Activated CD4-positive, alpha-beta T cell treated with anti-CD3 and anti-CD28 coated beads, Interleukin-2, amount 10 ng/mL, durations not matched to agents 7 days and 5 days (primary cell): ENCODE data around the gene ADAM33. TPM values are rescaled to one million over a fixed set of nuclear protein-coding genes. Genes with fewer than 3 reads are reported as not detected.

ENCODE experiments used
- CTCF ChIA-PET: fragments of 350-600 bp; sonication (Branson Sonifier 250); formaldehyde crosslinking; loops from one replicate; lab custom pipeline; 2021; ENCODE audit warnings: antibody characterized with exemption; lab: Charles Lee
- POLR2A ChIA-PET: fragments of 350-600 bp; sonication (Branson Sonifier 250); formaldehyde crosslinking; loops from one replicate; lab custom pipeline; 2021; ENCODE audit warnings: antibody characterized with exemption; lab: Charles Lee
- DNase-seq: peaks from one replicate; pipeline ENCODE4 v3.0.0-alpha.2; 2020
- H3K27ac Mint-ChIP-seq: one replicate; pipeline ENCODE4 v1.8.0; 2021; ENCODE audit warnings: mild to moderate bottlenecking, moderate library complexity, mixed read lengths
- H3K27me3 Mint-ChIP-seq: one replicate; pipeline ENCODE4 v1.8.0; 2021; ENCODE audit warnings: mixed read lengths
- H3K36me3 Mint-ChIP-seq: one replicate; pipeline ENCODE4 v1.8.0; 2021; ENCODE audit warnings: low read depth, mixed read lengths
- H3K4me1 Mint-ChIP-seq: one replicate; pipeline ENCODE4 v1.8.0; 2021; ENCODE audit warnings: mixed read lengths
- H3K4me3 Mint-ChIP-seq: one replicate; pipeline ENCODE4 v1.8.0; 2021; ENCODE audit warnings: mild to moderate bottlenecking, moderate library complexity, mixed read lengths
- H3K9me3 Mint-ChIP-seq: one replicate; pipeline ENCODE4 v1.8.0; 2021; ENCODE audit warnings: mixed read lengths
- total RNA-seq, 2 experiments: library from RNA; stranded (reverse); gene quantifications; one replicate each; pipeline ENCODE4 v1.2.3, GENCODE V29; 2021

Gene ADAM33
- total RNA-seq, 2 experiments from 2014 or later: not detected

GRCh38 chr20:3705970-3706739 is 24.3 kb upstream of the ADAM33 start:
- H3K9me3 Mint-ChIP-seq: no peaks in the 10 kb centered on the region
- no peaks in the 10 kb centered on the region for H3K36me3 Mint-ChIP-seq
- no peaks in the 10 kb centered on the region for H3K4me1 Mint-ChIP-seq
- no peak overlapping the region for H3K27ac Mint-ChIP-seq
- H3K4me3 Mint-ChIP-seq: no peak overlapping the region
- H3K27me3 Mint-ChIP-seq: no peaks in the 10 kb centered on the region
- CTCF ChIA-PET: interaction anchor here (2.0 kb wide), 1 partner anchor 29 kb away, joined by 10 read pairs; no protein-coding TSS in a partner anchor
- POLR2A ChIA-PET: no interaction called here
- no peak for DNase-seq

GRCh38 chr20:3705491-3705969 is 23.7 kb upstream of the ADAM33 start:
- H3K36me3 Mint-ChIP-seq: no peaks in the 10 kb centered on the region
- CTCF ChIA-PET: no interaction called here
- no peaks in the 10 kb centered on the region for H3K27me3 Mint-ChIP-seq
- H3K4me3 Mint-ChIP-seq: no peak overlapping the region
- POLR2A ChIA-PET: no interaction called here
- DNase-seq: no peak
- no peaks in the 10 kb centered on the region for H3K9me3 Mint-ChIP-seq
- no peak overlapping the region for H3K27ac Mint-ChIP-seq
- no peaks in the 10 kb centered on the region for H3K4me1 Mint-ChIP-seq

- ChIA-PET POLR2A (no interaction called here), CTCF (interaction anchor here (1.0 to 1.2 kb wide), 2 partner anchors 26 to 28 kb away, joined by 3 to 4 read pairs; no protein-coding TSS in a partner anchor)
- Mint-ChIP-seq H3K27ac (no peak overlapping the region), H3K4me1 (no peaks in the 10 kb centered on the region), H3K27me3 (no peaks in the 10 kb centered on the region), H3K9me3 (no peaks in the 10 kb centered on the region), H3K4me3 (no peak overlapping the region), H3K36me3 (no peaks in the 10 kb centered on the region)
- DNase-seq: no peak
Measured at GRCh38 chr20:3704087-3704486, 22.3 kb upstream of the ADAM33 start.

- Mint-ChIP-seq H3K4me3 (no peak overlapping the region), H3K4me1 (no peaks in the 10 kb centered on the region), H3K36me3 (no peaks in the 10 kb centered on the region), H3K9me3 (no peaks in the 10 kb centered on the region), H3K27ac (no peak overlapping the region), H3K27me3 (no peaks in the 10 kb centered on the region)
- CTCF ChIA-PET: no interaction called here
- no peak for DNase-seq
- POLR2A ChIA-PET: no interaction called here
Measured at GRCh38 chr20:3702611-3703391, 21.0 kb upstream of the ADAM33 start.

- no peaks in the 10 kb centered on the region for H3K4me1 Mint-ChIP-seq
- no peak for DNase-seq
- H3K27me3 Mint-ChIP-seq: no peaks in the 10 kb centered on the region
- ChIA-PET CTCF (interaction anchor here (0.6 to 2.8 kb wide), 3 partner anchors 9 to 718 kb away, joined by 3 to 10 read pairs (median 3); no protein-coding TSS in a partner anchor), POLR2A (no interaction called here)
- H3K36me3 Mint-ChIP-seq: no peaks in the 10 kb centered on the region
- H3K4me3 Mint-ChIP-seq: no peak overlapping the region
- H3K27ac Mint-ChIP-seq: no peak overlapping the region
- peaks cover under 1% of the 10 kb centered on the region for H3K9me3 Mint-ChIP-seq
Measured at GRCh38 chr20:3701061-3701998, 19.5 kb upstream of the ADAM33 start.

- Mint-ChIP-seq H3K27ac (no peak overlapping the region), H3K4me3 (no peak overlapping the region), H3K9me3 (peaks cover 2% of the 10 kb centered on the region), H3K4me1 (no peaks in the 10 kb centered on the region), H3K27me3 (no peaks in the 10 kb centered on the region), H3K36me3 (no peaks in the 10 kb centered on the region)
- ChIA-PET POLR2A (no interaction called here), CTCF (interaction anchor here (0.6 to 2.8 kb wide), 4 partner anchors 11 to 396 kb away, joined by 3 to 10 read pairs (median 3); no protein-coding TSS in a partner anchor)
- DNase-seq: no peak
Measured at GRCh38 chr20:3699037-3699436, 17.2 kb upstream of the ADAM33 start.

GRCh38 chr20:3698591-3699001 is 16.8 kb upstream of the ADAM33 start:
- H3K4me3 Mint-ChIP-seq: no peak overlapping the region
- H3K36me3 Mint-ChIP-seq: no peaks in the 10 kb centered on the region
- ChIA-PET POLR2A (no interaction called here), CTCF (interaction anchor here (1.1 to 2.8 kb wide), 3 partner anchors 9 to 23 kb away, joined by 3 to 10 read pairs (median 3); no protein-coding TSS in a partner anchor)
- H3K9me3 Mint-ChIP-seq: peaks cover 2% of the 10 kb centered on the region
- no peak for DNase-seq
- H3K27me3 Mint-ChIP-seq: no peaks in the 10 kb centered on the region
- H3K4me1 Mint-ChIP-seq: no peaks in the 10 kb centered on the region
- no peak overlapping the region for H3K27ac Mint-ChIP-seq

- Mint-ChIP-seq H3K9me3 (peaks cover 2% of the 10 kb centered on the region), H3K4me1 (no peaks in the 10 kb centered on the region), H3K27ac (no peak overlapping the region), H3K4me3 (no peak overlapping the region), H3K36me3 (no peaks in the 10 kb centered on the region), H3K27me3 (no peaks in the 10 kb centered on the region)
- CTCF ChIA-PET: interaction anchor here (1.3 to 1.7 kb wide), 2 partner anchors 8 to 13 kb away, joined by 3 to 12 read pairs; no protein-coding TSS in a partner anchor
- no peak for DNase-seq
- POLR2A ChIA-PET: no interaction called here
Measured at GRCh38 chr20:3697588-3698305, 15.9 kb upstream of the ADAM33 start.

- H3K9me3 Mint-ChIP-seq: peaks cover 2% of the 10 kb centered on the region
- H3K36me3 Mint-ChIP-seq: no peaks in the 10 kb centered on the region
- no peaks in the 10 kb centered on the region for H3K4me1 Mint-ChIP-seq
- no peak overlapping the region for H3K27ac Mint-ChIP-seq
- CTCF ChIA-PET: interaction anchor here (1.3 to 1.7 kb wide), 2 partner anchors 7 to 14 kb away, joined by 3 to 12 read pairs; no protein-coding TSS in a partner anchor
- no peak overlapping the region for H3K4me3 Mint-ChIP-seq
- no peaks in the 10 kb centered on the region for H3K27me3 Mint-ChIP-seq
- POLR2A ChIA-PET: no interaction called here
- DNase-seq: no peak
Measured at GRCh38 chr20:3696745-3697587, 15.2 kb upstream of the ADAM33 start.

GRCh38 chr20:3696200-3696599 is 14.4 kb upstream of the ADAM33 start:
- Mint-ChIP-seq H3K27ac (no peak overlapping the region), H3K36me3 (no peaks in the 10 kb centered on the region), H3K9me3 (peaks cover 2% of the 10 kb centered on the region), H3K4me3 (no peak overlapping the region), H3K27me3 (no peaks in the 10 kb centered on the region), H3K4me1 (no peaks in the 10 kb centered on the region)
- ChIA-PET POLR2A (no interaction called here), CTCF (interaction anchor here (0.5 to 1.4 kb wide), 2 partner anchors 15 to 175 kb away, joined by 3 read pairs; no protein-coding TSS in a partner anchor)
- peak; percentile 11 for DNase-seq

GRCh38 chr20:3694864-3695263 is 13.1 kb upstream of the ADAM33 start:
- Mint-ChIP-seq H3K27ac (no peak overlapping the region), H3K9me3 (peaks cover 2% of the 10 kb centered on the region), H3K4me1 (no peaks in the 10 kb centered on the region), H3K27me3 (no peaks in the 10 kb centered on the region), H3K4me3 (no peak overlapping the region), H3K36me3 (no peaks in the 10 kb centered on the region)
- no peak for DNase-seq
- POLR2A ChIA-PET: no interaction called here
- CTCF ChIA-PET: interaction anchor here (1.4 kb wide), 2 partner anchors 14 to 73 kb away, joined by 3 to 4 read pairs; partner anchors contain the start of gene ADISSP
